ENCODE measurements around the gene IKBKG.

GRCh38 chrX:154519389-154519788, 28.0 kb upstream of the IKBKG start:
- no peak for TF ChIP-seq CTCF (IDR thresholded peaks at IDR 0.05; ENCODE audit: low read depth, low read length)
- no peak for TF ChIP-seq POLR2A (IDR thresholded peaks at IDR 0.05; ENCODE audit: extremely low read depth, insufficient read length)
- TF ChIP-seq MYC (IDR thresholded peaks at IDR 0.05; ENCODE audit: low read depth, low read length) = no peak
- no peak for TF ChIP-seq MAX (IDR thresholded peaks at IDR 0.05; ENCODE audit: low read depth, low read length)
